ENCODE measurements around the gene TLE3. TPM values are rescaled to one million over a fixed set of nuclear protein-coding genes. Genes with fewer than 3 reads are reported as not detected.

Gene TLE3
- total RNA-seq, 1 experiment from 2014 or later = 98.2 TPM

DNA sequence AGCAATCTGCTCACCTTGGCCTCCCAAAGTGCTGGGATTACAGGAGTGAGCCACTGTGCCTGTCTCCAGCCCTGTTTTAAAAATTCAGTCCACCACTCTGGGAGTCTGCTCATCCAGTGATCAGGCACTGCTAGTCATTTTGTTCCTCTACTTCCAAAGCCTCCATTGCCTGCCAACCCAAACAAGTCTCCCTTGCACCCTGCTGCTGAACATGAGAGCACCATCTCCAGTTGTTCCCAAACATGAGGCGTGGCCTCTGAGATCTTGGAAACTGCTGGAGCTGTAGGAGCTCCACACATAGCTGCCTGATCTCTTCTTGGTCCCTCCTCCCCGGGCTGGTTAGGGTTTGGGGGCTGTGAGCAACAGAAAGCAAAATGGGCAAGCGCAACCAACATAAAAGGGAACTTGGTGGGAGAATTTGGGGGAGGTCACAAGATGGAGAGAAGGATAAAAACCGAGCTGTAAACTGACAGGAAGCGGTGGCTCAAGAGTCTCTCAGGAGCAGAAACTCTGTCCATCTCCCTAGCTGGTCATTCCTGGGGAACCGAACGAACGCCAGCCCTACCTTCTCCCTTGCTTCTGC is 49.6 kb upstream of the TLE3 start:
- no peak overlapping the region for H2BK20ac ChIP-seq (ENCODE audit: low read depth, low read length, poor library complexity, severe bottlenecking)
- DNase-seq = no peak
- H3K27ac ChIP-seq (ENCODE audit: insufficient read length, low read depth, low read length) = no peak overlapping the region
- no peak overlapping the region for H4K8ac ChIP-seq (replicated peaks; ENCODE audit: insufficient read length, low read depth, low read length)
- H2BK5ac ChIP-seq (ENCODE audit: insufficient read length, low read length) = no peak overlapping the region
- no peak overlapping the region for H2AK5ac ChIP-seq (ENCODE audit: insufficient read length, low read length)
- no peak overlapping the region for H2BK15ac ChIP-seq (ENCODE audit: low read depth, low read length)
- no peaks in the 10 kb centered on the region for H3K79me1 ChIP-seq (ENCODE audit: insufficient read depth, low read depth, low read length, poor library complexity, severe bottlenecking)
- no peaks in the 10 kb centered on the region for H3K79me2 ChIP-seq (ENCODE audit: insufficient read depth, low read length)
- WGBS (ENCODE audit: extremely low coverage, insufficient read length, low lambda C conversion rate) = no CpG with 5 or more reads among the region's 8 CpGs
- H3K4me1 ChIP-seq (ENCODE audit: insufficient read depth, low read length) = no peaks in the 10 kb centered on the region
- Mint-ChIP-seq H3K9me3 (0 out of 5 replicates have a peak, but pooled peaks cover 0 to 3% of the 10 kb centered on the region in 2 experiments), H3K36me3 (ENCODE audit: insufficient read depth in 1 of 3, low read depth in 3 of 3) (no peaks in the 10 kb centered on the region; a peak in 1 of 7 replicates), H3K4me3 (peak overlapping the region in 1 of 2 experiments; percentile 13; a peak in 1 of 5 replicates), H3K27me3 (ENCODE audit: low read depth) (peaks cover 17% of the 10 kb centered on the region), H3K27ac (peak overlapping the region in 1 of 3 experiments; percentile 72; a peak in 2 of 7 replicates), H3K4me1 (peaks cover 31 to 46% of the 10 kb centered on the region in 2 experiments)
- no peak overlapping the region for H2BK120ac ChIP-seq (ENCODE audit: low read depth, low read length, poor library complexity, severe bottlenecking)
- H3K14ac ChIP-seq (ENCODE audit: insufficient read depth, low read length) = no peak overlapping the region
- H3K4me2 ChIP-seq (ENCODE audit: insufficient read depth, insufficient read length, low read length) = no peak overlapping the region
- no peak overlapping the region for H3K56ac ChIP-seq (ENCODE audit: insufficient read length, low read depth, low read length)
- H3K23ac ChIP-seq (ENCODE audit: insufficient read length, low read depth, low read length) = no peak overlapping the region
- TF ChIP-seq, protein P1, sequence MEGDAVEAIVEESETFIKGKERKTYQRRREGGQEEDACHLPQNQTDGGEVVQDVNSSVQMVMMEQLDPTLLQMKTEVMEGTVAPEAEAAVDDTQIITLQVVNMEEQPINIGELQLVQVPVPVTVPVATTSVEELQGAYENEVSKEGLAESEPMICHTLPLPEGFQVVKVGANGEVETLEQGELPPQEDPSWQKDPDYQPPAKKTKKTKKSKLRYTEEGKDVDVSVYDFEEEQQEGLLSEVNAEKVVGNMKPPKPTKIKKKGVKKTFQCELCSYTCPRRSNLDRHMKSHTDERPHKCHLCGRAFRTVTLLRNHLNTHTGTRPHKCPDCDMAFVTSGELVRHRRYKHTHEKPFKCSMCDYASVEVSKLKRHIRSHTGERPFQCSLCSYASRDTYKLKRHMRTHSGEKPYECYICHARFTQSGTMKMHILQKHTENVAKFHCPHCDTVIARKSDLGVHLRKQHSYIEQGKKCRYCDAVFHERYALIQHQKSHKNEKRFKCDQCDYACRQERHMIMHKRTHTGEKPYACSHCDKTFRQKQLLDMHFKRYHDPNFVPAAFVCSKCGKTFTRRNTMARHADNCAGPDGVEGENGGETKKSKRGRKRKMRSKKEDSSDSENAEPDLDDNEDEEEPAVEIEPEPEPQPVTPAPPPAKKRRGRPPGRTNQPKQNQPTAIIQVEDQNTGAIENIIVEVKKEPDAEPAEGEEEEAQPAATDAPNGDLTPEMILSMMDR (conservative IDR thresholded peaks at IDR 0.05) = no peak
- H3K23me2 ChIP-seq (ENCODE audit: insufficient read length, low read depth, low read length, poor library complexity, severe bottlenecking) = no peaks in the 10 kb centered on the region
- no peaks in the 10 kb centered on the region for H3K9me3 ChIP-seq (ENCODE audit: control insufficient read depth, low read depth, low read length)
- H3K9ac ChIP-seq (ENCODE audit: extremely low read depth, insufficient read length, low read length) = no peak overlapping the region
- H3K18ac ChIP-seq (ENCODE audit: insufficient read length, low read depth, low read length) = no peak overlapping the region
- no peak overlapping the region for H2AFZ ChIP-seq (ENCODE audit: low read length)
- H3K4ac ChIP-seq (ENCODE audit: low read depth, low read length) = no peak overlapping the region
- H3K27me3 ChIP-seq (ENCODE audit: insufficient read depth, low read length) = no peaks in the 10 kb centered on the region
- H4K20me1 ChIP-seq (ENCODE audit: control insufficient read depth, insufficient read depth, insufficient read length) = no peaks in the 10 kb centered on the region
- no peak overlapping the region for H3T11ph ChIP-seq (ENCODE audit: low read length)
- H2BK12ac ChIP-seq (ENCODE audit: insufficient read length, low read depth, low read length) = no peak overlapping the region
- no peak overlapping the region for H4K5ac ChIP-seq (ENCODE audit: insufficient read length, low read depth, low read length)
- H4K91ac ChIP-seq (ENCODE audit: insufficient read length, low read depth, low read length) = no peak overlapping the region

Data from H9 (cell line).